Muscle of back (tissue), 11 donors: ENCODE measurements around the gene TSPAN16. TPM values are rescaled to one million over a fixed set of nuclear protein-coding genes. Genes with fewer than 3 reads are reported as not detected.
"Not testable (repeated sequence)": the region's sequence is repeated elsewhere in the genome, so short reads cannot be mapped to it uniquely, and the experiment has no call there.

ENCODE experiments used
- DNase-seq, 3 donors: peaks; one replicate each; pipeline versions ENCODE4 v3.0.0 to v3.0.0-alpha.2; 2013
- polyA plus RNA-seq, 10 donors: library from polyadenylated mRNA; unstranded; fragments of 120-200 nt; gene quantifications; one replicate each; pipeline ENCODE4 v1.2.1, GENCODE V29; 2013; ENCODE audit not compliant: insufficient read length in 10 of 10

TSPAN16 gene
- polyA plus RNA-seq, 10 donors: 0.22 TPM; not detected in 9

GRCh38 chr19:11345122-11345803, 49.3 kb downstream of the TSPAN16 start:
- no peak for DNase-seq

- peak; percentile 96 to 99 (median 97) for DNase-seq
Observed at GRCh38 chr19:11346104-11346940, 50.4 kb downstream of the TSPAN16 start, which contains the start of the genes CCDC159 and TMEM205. Gene CCDC159, plus strand, starts transcription at chr19:11346519. Its CDS starts 88 bp downstream, at chr19:11346607. Gene TMEM205, minus strand, starts transcription at chr19:11346268. Its CDS starts 649 bp downstream, at chr19:11345619.

- no peak for DNase-seq
Observed at GRCh38 chr19:11347546-11348039, 51.6 kb downstream of the TSPAN16 start.

GRCh38 chr19:11349171-11349570, 53.2 kb downstream of the TSPAN16 start:
- no peak for DNase-seq

- not testable (repeated sequence) for DNase-seq
Observed at GRCh38 chr19:11354102-11354501, 58.1 kb downstream of the TSPAN16 start.

GRCh38 chr19:11355160-11356073, 59.5 kb downstream of the TSPAN16 start, which contains the start of gene PLPPR2:
Gene PLPPR2, plus strand, starts transcription at chr19:11355432. Its CDS starts 2,242 bp downstream, at chr19:11357674.
- DNase-seq: peak; percentile 85 to 95 (median 91)

GRCh38 chr19:11356074-11356397, 60.1 kb downstream of the TSPAN16 start:
- DNase-seq: peak in 1 of 3 donors; percentile 39

GRCh38 chr19:11356676-11357550, 61.0 kb downstream of the TSPAN16 start:
- DNase-seq: peak in 1 of 3 donors; percentile 1

- peak in 1 of 3 donors; percentile 0 for DNase-seq
Observed at GRCh38 chr19:11359421-11359820, 63.5 kb downstream of the TSPAN16 start.

GRCh38 chr19:11361037-11361770, 65.2 kb downstream of the TSPAN16 start:
- peak in 1 of 3 donors; percentile 39 for DNase-seq

- DNase-seq: peak in 1 of 3 donors; percentile 1
Observed at GRCh38 chr19:11361771-11362731, 66.1 kb downstream of the TSPAN16 start.

- no peak for DNase-seq
Observed at GRCh38 chr19:11363881-11364280, 67.9 kb downstream of the TSPAN16 start.

GRCh38 chr19:11364296-11364904, 68.4 kb downstream of the TSPAN16 start:
- no peak for DNase-seq

- DNase-seq: no peak
Observed at GRCh38 chr19:11364935-11365334, 69.0 kb downstream of the TSPAN16 start.
